GM03348 (cell line): ENCODE data around the gene CAPZB.
"Not testable (repeated sequence)": the region's sequence is repeated elsewhere in the genome, so short reads cannot be mapped to it uniquely, and the experiment has no call there.

Experiments
- DNase-seq: peaks from one replicate; pipeline ENCODE4 v3.0.0; 2012; ENCODE audit warnings: low spot score

The CAPZB gene

DNA sequence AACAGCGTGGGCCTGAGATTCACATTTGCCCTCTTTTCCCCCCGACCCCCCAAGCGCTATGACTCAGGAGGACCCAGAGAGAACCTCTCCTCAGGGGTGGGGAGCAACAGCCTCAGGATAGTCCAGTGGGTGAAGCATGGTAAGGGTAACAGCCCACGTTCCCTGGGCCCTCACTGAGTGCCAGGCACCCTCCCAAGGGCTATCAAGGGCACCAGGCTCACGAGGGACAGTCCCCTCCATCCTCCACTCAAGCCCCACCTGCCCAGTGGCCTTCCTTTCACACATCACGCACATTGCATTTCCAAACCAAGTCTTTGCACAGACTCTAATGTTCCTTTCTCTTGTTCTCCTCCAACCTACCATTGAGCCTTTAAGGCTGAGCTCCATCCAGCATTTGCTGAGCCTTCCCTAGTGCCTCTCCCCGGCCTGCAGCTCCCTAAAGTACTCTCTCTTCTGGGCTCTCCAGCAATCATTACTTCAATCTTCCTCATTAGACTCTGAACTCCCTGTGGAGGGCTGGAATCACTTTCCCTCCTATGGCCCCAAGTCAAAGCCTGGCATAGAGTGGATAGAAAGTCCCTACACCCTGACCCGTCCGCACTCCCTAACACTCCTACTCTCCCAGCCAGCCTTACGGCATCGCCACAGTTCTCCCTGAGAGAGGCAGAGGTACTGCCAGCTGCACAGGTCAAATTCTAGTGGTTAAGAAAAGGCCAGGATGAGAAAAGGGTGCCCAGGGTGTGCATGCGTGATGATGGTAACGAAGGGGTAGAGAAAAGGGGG is 174.4 kb downstream of the CAPZB start:
- peak; percentile 42 for DNase-seq

DNA sequence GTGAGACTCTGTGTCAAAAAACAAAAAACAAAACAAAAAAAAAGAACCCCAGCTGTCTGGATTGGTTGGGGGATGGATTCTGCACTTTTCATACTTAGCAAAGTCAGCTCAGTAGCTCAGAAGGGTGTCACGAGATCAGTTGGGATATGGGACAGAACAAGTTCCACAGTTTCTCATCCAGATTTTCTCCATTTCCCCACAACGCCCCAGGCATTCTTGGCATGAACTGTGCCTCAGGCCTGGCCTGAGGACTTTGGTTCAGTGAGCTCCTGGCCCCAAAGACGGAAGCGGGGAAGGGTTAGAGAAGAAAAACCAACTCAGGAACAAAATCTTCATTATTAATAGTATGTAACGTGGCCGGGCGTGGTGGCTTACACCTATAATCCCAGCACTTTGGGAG is 175.3 kb downstream of the CAPZB start:
- no peak for DNase-seq

DNA sequence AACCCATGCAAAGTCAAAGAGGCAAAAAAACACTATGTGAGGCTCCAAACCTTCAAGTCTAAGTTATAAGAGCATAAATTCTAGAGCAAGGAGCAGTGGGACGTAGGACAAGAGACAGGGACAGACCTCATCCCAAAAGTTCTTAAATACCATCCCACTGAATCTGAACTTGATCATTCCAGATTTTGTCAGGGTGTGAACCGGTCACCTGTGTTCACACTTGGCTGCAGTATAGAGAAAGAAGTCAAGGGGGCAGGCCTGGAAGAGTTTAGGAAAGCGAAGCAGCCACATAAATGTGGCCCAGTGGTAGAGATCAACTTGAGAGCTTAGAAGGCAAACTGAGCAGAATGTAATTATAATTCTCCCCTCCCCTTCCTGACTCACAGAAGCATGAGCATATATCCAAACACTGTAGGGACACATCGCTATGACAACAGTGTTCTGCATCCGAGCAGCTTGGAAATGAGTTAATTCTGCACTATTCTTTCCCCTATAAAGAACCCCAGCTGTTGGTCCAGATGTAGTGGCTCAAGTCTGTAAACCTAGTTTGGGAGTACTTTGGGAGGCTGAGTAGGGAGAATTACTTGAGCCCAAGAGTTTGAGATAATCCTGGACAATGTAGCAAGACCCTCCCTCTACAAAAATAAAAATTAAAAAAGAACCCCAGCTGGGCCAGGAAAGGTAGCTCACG is 176.1 kb downstream of the CAPZB start:
- peak; percentile 42 for DNase-seq

DNA sequence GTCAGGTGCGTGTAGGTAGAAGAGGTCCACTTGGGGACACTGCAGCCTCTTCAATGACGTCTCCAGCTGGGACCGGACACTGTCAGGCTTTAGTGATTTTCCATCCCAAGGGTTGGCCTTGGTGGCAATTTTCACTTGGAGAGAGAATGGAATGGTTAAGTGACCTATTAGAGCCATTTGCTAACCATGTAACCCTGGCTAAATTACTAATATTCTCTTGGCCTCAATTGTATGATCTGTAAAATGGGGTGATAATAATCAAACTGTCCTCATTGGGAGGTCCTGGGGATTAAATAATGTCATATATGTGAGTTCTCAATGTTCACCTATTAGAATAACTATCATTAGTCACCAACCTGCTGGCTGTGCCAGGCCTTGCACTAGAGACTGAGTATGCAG is 176.8 kb downstream of the CAPZB start:
- DNase-seq, result no peak

DNA sequence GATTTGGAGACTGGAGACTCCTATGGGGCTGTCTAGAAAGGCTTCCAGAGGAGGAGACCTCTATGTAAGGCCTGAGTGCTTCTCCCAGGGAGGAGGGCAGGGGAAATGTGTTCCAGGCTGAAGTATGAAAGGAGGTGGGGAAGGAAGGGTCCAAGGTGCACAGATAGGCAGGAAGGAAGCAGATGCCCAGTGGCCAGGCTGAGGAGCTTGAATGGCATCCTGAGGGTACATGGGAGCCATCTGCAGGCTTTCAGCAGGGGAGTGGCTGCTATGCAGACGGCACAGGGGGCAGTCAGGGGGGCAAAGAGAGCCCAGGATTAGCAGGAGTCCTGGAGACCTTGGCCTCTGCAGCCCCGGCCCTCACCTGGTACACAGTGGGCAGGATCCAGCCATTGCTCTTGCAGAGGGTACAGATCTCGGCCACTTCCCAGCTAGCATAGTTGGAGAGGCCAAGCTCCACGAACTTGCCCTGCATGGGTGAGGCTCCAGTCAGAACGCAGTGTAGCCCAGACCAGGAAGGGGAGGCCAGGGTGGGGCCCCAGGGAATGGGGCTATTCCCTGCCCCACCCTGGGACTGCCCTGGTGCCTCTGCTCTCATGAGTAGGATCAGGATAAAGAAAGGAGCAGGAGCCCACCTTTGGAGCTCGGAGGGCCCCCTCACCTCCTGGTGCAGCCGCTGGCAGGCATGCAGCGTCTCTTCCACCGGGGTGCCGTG is 177.4 kb downstream of the CAPZB start:
- DNase-seq, result no peak

DNA sequence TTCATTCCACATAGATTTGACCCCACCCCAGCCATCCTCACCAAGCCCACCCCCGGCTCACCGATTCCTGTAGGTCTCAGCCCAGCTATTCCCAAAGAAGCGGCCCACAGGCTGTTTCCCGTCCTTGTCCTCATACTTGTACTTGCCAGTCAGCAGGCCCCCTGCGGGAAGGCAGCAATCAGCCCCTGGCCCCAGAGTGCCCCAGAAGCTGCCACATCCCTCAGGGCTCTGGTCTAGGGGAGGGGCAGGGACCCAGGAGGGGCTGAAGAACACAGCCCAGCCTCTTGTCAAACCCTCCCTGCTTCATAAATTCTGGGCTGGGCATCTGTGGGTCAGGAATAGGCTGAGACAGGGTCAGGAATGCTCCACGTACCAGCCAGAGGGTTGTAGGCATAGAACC is 178.4 kb downstream of the CAPZB start:
- DNase-seq, result no peak

DNA sequence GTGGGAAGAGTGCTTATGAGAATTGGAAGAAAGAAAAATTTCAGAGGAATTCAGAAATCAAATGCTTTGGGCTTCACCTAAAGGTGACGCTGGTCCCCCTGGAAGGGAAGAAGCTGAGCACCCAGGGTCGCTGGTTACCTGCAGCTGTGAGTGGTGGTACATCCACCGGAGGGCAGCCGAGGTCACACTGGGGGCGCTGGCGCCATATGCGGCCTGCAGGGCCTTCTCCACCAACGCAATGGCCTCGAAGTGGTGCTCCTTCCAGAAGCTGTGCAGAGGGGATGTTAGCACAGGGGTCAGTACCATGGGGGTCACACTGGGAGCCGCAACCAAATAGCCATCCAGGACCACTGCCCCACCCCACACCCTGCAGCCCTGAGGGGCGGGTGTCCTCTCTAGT is 179.5 kb downstream of the CAPZB start:
- no peak for DNase-seq

DNA sequence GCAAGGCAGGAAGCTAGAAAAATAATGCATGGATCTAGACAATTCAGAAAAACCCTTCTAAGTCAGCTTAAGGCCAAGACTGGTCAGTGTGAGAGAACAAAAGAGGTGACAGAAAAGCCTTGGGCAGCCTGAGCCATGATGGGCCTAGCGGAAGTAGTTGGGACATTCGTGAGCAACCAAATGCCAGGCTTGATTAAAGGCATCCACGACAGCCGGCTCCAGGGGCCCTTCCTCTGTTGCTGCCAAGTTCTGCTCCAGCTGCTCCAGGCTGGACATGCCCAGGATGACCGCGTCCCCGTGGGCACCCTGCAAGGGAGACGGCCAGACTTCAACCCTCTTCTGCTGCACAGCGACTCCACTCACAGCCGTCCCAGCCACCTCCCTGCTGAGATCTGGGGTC is 181.3 kb downstream of the CAPZB start:
- DNase-seq, result not testable (repeated sequence)

DNA sequence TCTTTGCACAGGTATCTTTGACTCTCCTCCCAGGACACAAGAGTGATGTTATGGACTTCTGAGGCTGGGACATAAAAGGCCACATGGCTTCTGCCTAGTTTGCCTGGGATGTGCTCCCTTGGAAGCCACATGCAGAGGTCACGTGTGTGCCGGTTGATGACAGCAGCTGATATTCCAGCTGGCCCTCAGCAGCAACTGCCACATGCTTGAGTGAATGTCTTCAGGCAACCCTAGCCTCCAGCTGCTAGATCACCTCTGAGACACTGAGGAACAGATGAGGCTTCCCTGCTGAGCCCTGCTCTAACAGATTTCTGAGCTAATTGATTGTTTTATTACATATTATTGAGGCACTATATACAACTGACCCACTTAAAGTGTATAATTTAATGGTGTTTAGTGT is 185.1 kb downstream of the CAPZB start:
- no peak for DNase-seq

DNA sequence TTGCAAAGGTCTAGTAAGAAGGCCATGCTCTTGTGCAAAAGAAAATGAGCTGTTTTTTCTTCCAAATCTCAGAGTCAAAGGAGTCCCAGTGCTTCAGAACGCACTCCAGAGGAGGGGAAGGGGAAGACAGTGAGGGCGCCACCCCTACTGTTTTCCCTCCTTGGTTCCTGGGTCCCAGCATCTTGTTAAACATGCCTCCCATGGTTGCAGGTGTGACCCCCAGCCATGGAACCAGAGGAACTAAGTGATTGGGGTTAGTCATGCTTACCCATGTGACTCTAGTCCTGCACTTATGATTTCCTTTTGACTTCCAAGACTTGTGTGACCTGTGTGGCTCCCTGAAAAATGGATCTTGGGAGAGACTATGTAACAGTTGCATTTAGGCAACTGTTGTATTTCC is 190.7 kb downstream of the CAPZB start:
- DNase-seq, result no peak

DNA sequence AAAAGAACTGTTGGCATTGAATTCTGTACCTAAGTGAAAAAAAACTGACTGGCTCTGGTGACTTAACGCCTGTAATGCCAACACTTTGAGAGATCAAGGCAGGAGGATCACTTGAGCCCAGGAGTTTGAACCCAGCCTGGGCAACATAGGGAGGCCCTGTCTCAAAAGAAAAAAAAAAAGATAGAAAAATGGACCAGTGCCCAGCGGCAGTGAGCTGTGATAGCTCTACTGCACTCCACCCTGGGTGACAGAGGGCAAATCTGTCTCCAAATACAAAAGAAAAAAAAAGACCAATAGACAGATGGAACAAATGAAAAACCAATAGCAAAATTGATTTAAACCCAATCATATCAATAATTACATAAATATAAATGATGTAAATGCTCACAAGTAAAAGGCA is 196.1 kb downstream of the CAPZB start:
- DNase-seq, result no peak
